OCI-LY7 (cell line): Measurements from ENCODE around the gene CCRL2. TPM values are rescaled to one million over a fixed set of nuclear protein-coding genes. Genes with fewer than 3 reads are reported as not detected.

Source experiments
- BruUV-seq: library from RNA; stranded (reverse); fragments of 400-500 nt; replicated peaks from 2 replicates; lab custom pipeline; 2021; lab: Mats Ljungman, UMichigan
- CTCF ChIA-PET: fragments of 300-600 bp; sonication (Branson Sonifier 250); formaldehyde crosslinking; loops from one replicate; lab custom pipeline; 2022; ENCODE audit warnings: antibody characterized with exemption; ENCODE audit not compliant: unreplicated experiment; lab: Charles Lee
- POLR2A ChIA-PET: fragments of 300-600 bp; sonication (Branson Sonifier 250); formaldehyde crosslinking; loops from one replicate; lab custom pipeline; 2022; ENCODE audit warnings: antibody characterized with exemption; lab: Charles Lee
- DNase-seq: peaks from one replicate; pipeline ENCODE4 v3.0.0-alpha.2; 2015; ENCODE audit warnings: low spot score
- H2AFZ ChIP-seq: fragments of 200-600 bp; sonication (generic), shearing (Covaris generic); 2 replicates; pipeline ENCODE4 v1.6.1; 2014; ENCODE audit warnings: mild to moderate bottlenecking, antibody characterized with exemption, low read length, moderate library complexity
- H3K27ac ChIP-seq: fragments of 200-600 bp; sonication (generic); 2 replicates; pipeline ENCODE4 v1.5.1; 2014; ENCODE audit warnings: mixed run types, low read depth, mild to moderate bottlenecking, moderate library complexity, low read length, inconsistent platforms; ENCODE audit not compliant: poor library complexity, severe bottlenecking
- H3K36me3 ChIP-seq: fragments of 200-600 bp; sonication (generic); 2 replicates; pipeline ENCODE4 v1.6.1; 2014; ENCODE audit warnings: mild to moderate bottlenecking, antibody characterized with exemption, low read length, moderate library complexity, mixed read lengths; ENCODE audit not compliant: insufficient read depth
- H3K4me1 ChIP-seq: fragments of 200-600 bp; sonication (generic); 2 replicates; pipeline ENCODE4 v1.5.1; 2014; ENCODE audit warnings: mild to moderate bottlenecking, low read length; ENCODE audit not compliant: insufficient read depth, poor library complexity, severe bottlenecking
- H3K4me2 ChIP-seq: fragments of 200-600 bp; sonication (generic); 2 replicates; pipeline ENCODE4 v1.6.1; 2014; ENCODE audit warnings: mild to moderate bottlenecking, low read length
- H3K4me3 ChIP-seq: fragments of 200-600 bp; sonication (generic); 2 replicates; pipeline ENCODE4 v1.5.1; 2014; ENCODE audit warnings: mild to moderate bottlenecking, low read depth, low read length; ENCODE audit not compliant: poor library complexity, severe bottlenecking
- H3K79me2 ChIP-seq: fragments of 200-600 bp; sonication (generic); 2 replicates; pipeline ENCODE4 v1.6.1; 2016; ENCODE audit warnings: low read depth, mild to moderate bottlenecking, low read length, moderate library complexity, mixed read lengths; ENCODE audit not compliant: insufficient read depth
- H3K9me2 ChIP-seq: fragments of 200-600 bp; sonication (generic); 2 replicates; pipeline ENCODE4 v1.6.1; 2016; ENCODE audit warnings: mild to moderate bottlenecking, low read length, mixed read lengths; ENCODE audit not compliant: insufficient read depth
- H3K9me3 ChIP-seq: fragments of 200-600 bp; sonication (generic); 2 replicates; pipeline ENCODE4 v1.6.1; 2014; ENCODE audit warnings: mild to moderate bottlenecking, mixed run types, low read length, mixed read lengths
- H4K20me1 ChIP-seq: fragments of 200-600 bp; sonication (generic); 2 replicates; pipeline ENCODE4 v1.6.1; 2014; ENCODE audit warnings: mild to moderate bottlenecking, antibody characterized with exemption, low read length, moderate library complexity, mixed read lengths; ENCODE audit not compliant: insufficient read depth
- CTCF ChIP-seq: fragments of 200-600 bp; sonication (generic); conservative IDR thresholded peaks from 2 replicates; pipeline ENCODE4 v1.5.1; 2014; ENCODE audit warnings: mild to moderate bottlenecking, antibody characterized with exemption, low read length, moderate library complexity, mixed read lengths
- EZH2phosphoT487 ChIP-seq: fragments of 200-600 bp; sonication (generic); IDR thresholded peaks from 2 replicates; pipeline ENCODE4 v1.6.1; 2018; ENCODE audit warnings: low read depth, borderline replicate concordance, mild to moderate bottlenecking, mixed run types, antibody characterized with exemption, low read length, moderate library complexity, mixed read lengths
- intact Hi-C: fragments of 100-400 bp; cut with micrococcal nuclease; formaldehyde crosslinking; loops from one replicate; pipeline ENCODE4 v1.10.0; 2022; ENCODE audit not compliant: unreplicated experiment
- total RNA-seq, 2 experiments: library from RNA; depleted of rRNA in 1 of 2; stranded (reverse); fragments of >200 nt in 1 of 2; shearing (Covaris generic) in 1 of 2; gene quantifications; 2 replicates each; pipeline ENCODE4 v1.2.3, GENCODE V29; 2014 to 2022

The CCRL2 gene
- total RNA-seq, 2 experiments from 2014 or later: 0.41 to 2.2 TPM

- H3K4me3 ChIP-seq: no peak overlapping the region
- no peak overlapping the region for H3K27ac ChIP-seq
- TF ChIP-seq CTCF (no peak), EZH2phosphoT487 (no peak)
- no peaks in the 10 kb centered on the region for H3K9me2 ChIP-seq
- CTCF ChIA-PET: interaction anchor here (1.7 kb wide), 1 partner anchor 9 kb away, joined by 7 read pairs; no protein-coding TSS in a partner anchor
- no TSS peak for BruUV-seq
- H3K79me2 ChIP-seq: no peaks in the 10 kb centered on the region
- H2AFZ ChIP-seq: no peak overlapping the region
- H4K20me1 ChIP-seq: no peaks in the 10 kb centered on the region
- H3K36me3 ChIP-seq: no peaks in the 10 kb centered on the region
- no peak for DNase-seq
- POLR2A ChIA-PET: interaction anchor here (0.5 to 1.4 kb wide), 2 partner anchors 75 to 390 kb away, joined by 3 to 7 read pairs; no protein-coding TSS in a partner anchor
- no peak overlapping the region for H3K4me2 ChIP-seq
- no peaks in the 10 kb centered on the region for H3K4me1 ChIP-seq
- intact Hi-C loops: no loop called here
- no peaks in the 10 kb centered on the region for H3K9me3 ChIP-seq
Observed at GRCh38 chr3:46369151-46369550, 37.9 kb upstream of the CCRL2 start.

- Histone ChIP-seq H3K9me3 (no peaks in the 10 kb centered on the region), H3K4me2 (no peak overlapping the region), H3K36me3 (no peaks in the 10 kb centered on the region), H4K20me1 (no peaks in the 10 kb centered on the region), H2AFZ (no peak overlapping the region), H3K4me1 (no peaks in the 10 kb centered on the region), H3K4me3 (no peak overlapping the region), H3K79me2 (no peaks in the 10 kb centered on the region), H3K27ac (no peak overlapping the region), H3K9me2 (no peaks in the 10 kb centered on the region)
- ChIA-PET POLR2A (interaction anchor here (1.1 to 1.4 kb wide), 3 partner anchors 14 to 135 kb away, joined by 3 read pairs; no protein-coding TSS in a partner anchor), CTCF (interaction anchor here (1.7 kb wide), 1 partner anchor 8 kb away, joined by 7 read pairs; no protein-coding TSS in a partner anchor)
- DNase-seq: no peak
- no TSS peak for BruUV-seq
- TF ChIP-seq EZH2phosphoT487: no peak
- TF ChIP-seq CTCF: no peak
- intact Hi-C loops: loop anchor here (10.0 kb wide), 2 partner anchors 155 to 605 kb away; no protein-coding TSS in a partner anchor
Observed at GRCh38 chr3:46369675-46370132, 37.4 kb upstream of the CCRL2 start.
